Activated CD8-positive, alpha-beta T cell treated with anti-CD3 and anti-CD28 coated beads for 36 hours (primary cell): Measurements from ENCODE around the gene DIS3L2. TPM values are rescaled to one million over a fixed set of nuclear protein-coding genes. Genes with fewer than 3 reads are reported as not detected.
"Not testable (repeated sequence)": the region's sequence is repeated elsewhere in the genome, so short reads cannot be mapped to it uniquely, and the experiment has no call there.

Experiments used
- ATAC-seq: fragments of 200-7000 bp; cut with Tn5 transposase; one replicate; pipeline ENCODE4 v1.10.0; 2021; ENCODE audit warnings: mild to moderate bottlenecking, moderate library complexity
- CTCF ChIA-PET: fragments of 350-600 bp; sonication (Branson Sonifier 250); formaldehyde crosslinking; loops from one replicate; lab custom pipeline; 2021; ENCODE audit warnings: antibody characterized with exemption; lab: Charles Lee
- POLR2A ChIA-PET: fragments of 350-600 bp; sonication (Branson Sonifier 250); formaldehyde crosslinking; loops from one replicate; lab custom pipeline; 2021; ENCODE audit warnings: antibody characterized with exemption; lab: Charles Lee
- DNase-seq: peaks from one replicate; pipeline ENCODE4 v3.0.0-alpha.2; 2020
- H3K27ac Mint-ChIP-seq: one replicate; pipeline ENCODE4 v1.8.0; 2021; ENCODE audit warnings: mild to moderate bottlenecking, mixed read lengths
- H3K27me3 Mint-ChIP-seq: one replicate; pipeline ENCODE4 v1.8.0; 2021; ENCODE audit warnings: mixed read lengths
- H3K36me3 Mint-ChIP-seq: one replicate; pipeline ENCODE4 v1.8.0; 2021; ENCODE audit warnings: low read depth, mixed read lengths
- H3K4me1 Mint-ChIP-seq: one replicate; pipeline ENCODE4 v1.8.0; 2021; ENCODE audit warnings: low read depth, mixed read lengths
- H3K4me3 Mint-ChIP-seq: one replicate; pipeline ENCODE4 v1.8.0; 2021; ENCODE audit warnings: mild to moderate bottlenecking, moderate library complexity, mixed read lengths
- H3K9me3 Mint-ChIP-seq: one replicate; pipeline ENCODE4 v1.8.0; 2021; ENCODE audit warnings: mixed read lengths
- CTCF ChIP-seq: fragments of 200-600 bp; IDR thresholded peaks from one replicate; pipeline ENCODE4 v1.8.0; 2022; ENCODE audit warnings: antibody characterized with exemption, mild to moderate bottlenecking
- intact Hi-C: fragments of 100-400 bp; cut with micrococcal nuclease; formaldehyde crosslinking; loops from one replicate; pipeline ENCODE4 v1.10.0; 2022
- total RNA-seq, 2 experiments: library from RNA; stranded (reverse); gene quantifications; one replicate each; pipeline ENCODE4 v1.2.3, GENCODE V29; 2021

DIS3L2 gene
- total RNA-seq, 2 experiments from 2014 or later: 26.5 to 27.2 TPM

DNA sequence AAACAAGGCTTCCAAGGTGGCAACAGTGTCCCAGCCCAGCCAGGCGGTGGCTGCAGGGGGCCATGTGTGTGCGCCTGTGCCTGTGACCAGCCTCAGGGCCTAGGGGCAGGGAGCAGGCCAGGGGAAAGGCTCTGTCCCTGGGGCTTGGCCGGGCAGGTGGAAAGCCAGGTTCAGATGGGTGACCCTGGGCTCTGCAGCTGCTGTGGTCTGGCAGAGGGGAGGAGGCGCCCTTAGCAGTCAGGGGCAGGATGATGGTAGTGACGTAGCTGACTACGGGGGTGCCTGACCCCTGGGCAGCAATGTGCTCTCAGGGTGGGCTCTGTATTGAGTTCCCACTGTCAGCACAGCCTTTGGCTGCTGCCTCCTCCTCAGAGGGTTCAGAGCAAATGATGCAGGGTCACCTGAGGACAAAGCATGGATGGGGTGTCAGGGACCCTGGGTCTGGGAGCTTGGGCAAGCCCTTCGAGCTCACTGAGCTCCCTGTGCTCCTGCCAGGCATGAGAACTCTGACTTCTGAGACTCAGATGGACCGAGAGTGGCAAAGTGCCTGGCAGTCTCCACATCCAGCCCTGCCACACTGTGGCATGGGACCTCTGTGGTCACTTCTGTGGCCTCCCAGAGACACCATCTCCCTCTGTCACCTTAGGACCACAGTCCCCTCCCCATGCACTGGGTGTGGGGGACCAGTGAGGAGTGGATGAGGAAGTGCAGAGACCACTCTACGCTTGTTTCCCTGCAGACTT is 360.5 kb downstream of the DIS3L2 start:
- intact Hi-C loops: loop anchor here (10.0 kb wide), 1 partner anchor 187 kb away; no protein-coding TSS in a partner anchor
- no peaks in the 10 kb centered on the region for H3K9me3 Mint-ChIP-seq
- peaks cover 69% of the 10 kb centered on the region for H3K4me1 Mint-ChIP-seq
- DNase-seq (peak; percentile 37), ATAC-seq (peak; percentile 19)
- H3K27me3 Mint-ChIP-seq: no peaks in the 10 kb centered on the region
- H3K36me3 Mint-ChIP-seq: peaks cover 9% of the 10 kb centered on the region
- CTCF ChIA-PET: interaction anchor here (0.8 to 8.2 kb wide), 13 partner anchors 8 to 415 kb away, joined by 3 to 46 read pairs (median 5); partner anchors contain the start of gene NPPC
- POLR2A ChIA-PET: interaction anchor here (0.7 to 1.4 kb wide), 3 partner anchors 10 to 396 kb away, joined by 3 to 5 read pairs (median 5); partner anchors contain the start of gene NPPC
- TF ChIP-seq CTCF: peak; percentile 17
- peak overlapping the region; percentile 69 for H3K4me3 Mint-ChIP-seq
- peak overlapping the region; percentile 94 for H3K27ac Mint-ChIP-seq

DNA sequence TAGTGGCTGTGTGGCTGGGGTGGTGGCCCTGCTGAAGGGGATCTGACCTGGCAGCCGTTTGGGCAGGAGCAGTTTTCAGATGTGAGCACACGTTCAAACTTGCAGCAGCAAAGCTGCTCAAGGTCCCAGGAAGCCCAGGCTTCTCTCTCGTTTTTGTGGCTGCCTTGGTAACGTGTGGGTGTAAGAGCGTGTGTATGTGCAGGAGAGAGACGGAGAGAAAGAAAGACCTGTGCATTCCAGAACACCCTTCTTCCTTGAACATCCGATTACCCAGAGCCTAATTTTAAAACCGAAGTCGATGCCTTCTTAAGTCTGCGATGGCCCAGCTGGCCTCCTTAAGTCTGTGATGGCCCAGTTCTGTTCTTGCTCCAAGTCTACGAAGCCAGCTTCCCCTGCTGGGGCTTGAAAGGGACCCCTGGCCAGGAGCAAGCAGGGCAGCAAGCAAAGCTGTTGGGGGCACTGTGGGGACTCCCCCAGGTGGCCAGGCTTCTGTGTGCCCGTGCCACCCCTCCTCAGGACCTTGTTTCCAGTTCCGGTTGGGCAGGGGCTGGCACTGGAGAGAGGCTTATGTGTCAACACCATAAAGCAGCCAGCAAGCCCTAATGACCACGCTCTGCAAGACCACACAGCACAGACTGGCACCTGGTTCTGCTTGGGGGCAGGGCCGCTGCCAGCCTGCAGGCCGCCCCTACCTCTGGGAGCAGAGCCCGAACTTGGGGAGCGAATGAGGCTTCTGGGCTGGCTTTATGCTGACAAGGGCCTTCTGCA is 361.2 kb downstream of the DIS3L2 start:
- CTCF ChIA-PET: interaction anchor here (0.9 to 8.2 kb wide), 13 partner anchors 12 to 422 kb away, joined by 3 to 46 read pairs (median 4); partner anchors contain the start of gene NPPC
- intact Hi-C loops: loop anchor here (10.0 kb wide), 1 partner anchor 188 kb away; no protein-coding TSS in a partner anchor
- H3K4me3 Mint-ChIP-seq: peak overlapping the region; percentile 69

DNA sequence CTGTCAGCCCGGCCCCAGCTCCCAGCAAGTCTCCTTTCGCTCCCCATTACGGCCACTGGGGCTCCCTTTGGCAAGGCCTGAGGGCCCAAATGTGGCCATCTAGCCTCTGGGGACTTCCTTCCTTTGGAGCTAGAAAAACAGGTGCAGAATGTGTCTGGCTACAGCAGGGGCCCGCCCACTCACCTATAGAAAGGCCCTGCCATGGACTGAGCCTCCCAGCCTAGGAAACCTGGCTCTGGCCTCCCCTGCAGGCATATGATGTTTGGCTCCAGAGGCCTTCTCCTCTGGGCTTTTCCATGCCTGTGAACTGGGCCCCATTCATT is 361.8 kb downstream of the DIS3L2 start:
- POLR2A ChIA-PET: interaction anchor here (0.6 kb wide), 1 partner anchor 14 kb away, joined by 3 read pairs; no protein-coding TSS in a partner anchor
- no peak for DNase-seq
- Mint-ChIP-seq H3K27me3 (no peaks in the 10 kb centered on the region), H3K9me3 (no peaks in the 10 kb centered on the region), H3K4me1 (peaks cover 68% of the 10 kb centered on the region), H3K36me3 (peaks cover 8% of the 10 kb centered on the region), H3K4me3 (no peak overlapping the region), H3K27ac (no peak overlapping the region)
- CTCF ChIA-PET: interaction anchor here (1.0 to 8.2 kb wide), 7 partner anchors 30 to 423 kb away, joined by 3 to 46 read pairs (median 5); partner anchors contain the start of gene NPPC
- intact Hi-C loops: loop anchor here (10.0 kb wide), 1 partner anchor 188 kb away; no protein-coding TSS in a partner anchor
- TF ChIP-seq CTCF: no peak
- ATAC-seq: no peak

More for the DNA sequence above, 361.2 kb downstream of the DIS3L2 start:
- POLR2A ChIA-PET: interaction anchor here (0.6 to 1.4 kb wide), 4 partner anchors 11 to 397 kb away, joined by 3 to 5 read pairs (median 4); partner anchors contain the start of gene NPPC
- peak; percentile 6 for ATAC-seq
- no peak for TF ChIP-seq CTCF
- Mint-ChIP-seq H3K27ac (peak overlapping the region; percentile 94), H3K36me3 (peaks cover 9% of the 10 kb centered on the region), H3K9me3 (no peaks in the 10 kb centered on the region), H3K27me3 (no peaks in the 10 kb centered on the region), H3K4me1 (peaks cover 72% of the 10 kb centered on the region)
- DNase-seq: peak; percentile 69

DNA sequence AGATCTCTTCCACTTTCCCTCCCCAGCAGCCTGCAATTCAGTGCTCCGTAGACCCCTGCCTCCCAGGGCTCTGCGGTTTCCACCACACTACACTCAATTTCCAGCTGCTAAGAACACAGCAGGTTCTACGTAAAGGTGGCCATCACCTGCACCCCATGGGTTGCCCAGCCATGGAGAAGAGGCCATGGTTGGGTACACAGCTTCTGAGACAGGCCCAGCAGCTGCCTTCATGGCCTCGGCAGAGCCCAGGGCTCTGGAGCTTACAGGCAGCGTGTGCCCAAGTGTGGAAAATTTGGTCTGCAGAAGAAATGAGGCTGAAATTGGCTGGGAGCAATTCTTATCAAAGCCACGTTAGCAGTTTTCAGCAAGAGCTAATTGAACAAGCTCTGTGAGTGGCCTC is 362.5 kb downstream of the DIS3L2 start:
- intact Hi-C loops: loop anchor here (10.0 kb wide), 1 partner anchor 189 kb away; no protein-coding TSS in a partner anchor

GRCh38 chr2:232324778-232325177 is 363.3 kb downstream of the DIS3L2 start:
- CTCF ChIA-PET: interaction anchor here (1.4 to 8.2 kb wide), 9 partner anchors 9 to 424 kb away, joined by 4 to 77 read pairs (median 26); partner anchors contain the start of gene NPPC
- POLR2A ChIA-PET: no interaction called here
- peaks cover under 1% of the 10 kb centered on the region for H3K36me3 Mint-ChIP-seq
- no peak for TF ChIP-seq CTCF
- intact Hi-C loops: loop anchor here (5.0 to 10.0 kb wide), 2 partner anchors 190 to 397 kb away; partner anchors contain the start of gene NPPC
- no peak overlapping the region for H3K4me3 Mint-ChIP-seq
- DNase-seq (no peak), ATAC-seq (no peak)
- no peak overlapping the region for H3K27ac Mint-ChIP-seq
- H3K4me1 Mint-ChIP-seq: peaks cover 53% of the 10 kb centered on the region
- H3K9me3 Mint-ChIP-seq: no peaks in the 10 kb centered on the region
- H3K27me3 Mint-ChIP-seq: no peaks in the 10 kb centered on the region

More for the DNA sequence above, 362.5 kb downstream of the DIS3L2 start:
- H3K27me3 Mint-ChIP-seq, H3K36me3 Mint-ChIP-seq, DNase-seq, ATAC-seq, POLR2A ChIA-PET, H3K27ac Mint-ChIP-seq, H3K9me3 Mint-ChIP-seq, H3K4me3 Mint-ChIP-seq: not testable (repeated sequence)
- peaks cover 61% of the 10 kb centered on the region for H3K4me1 Mint-ChIP-seq
- CTCF ChIA-PET: interaction anchor here (0.7 to 8.2 kb wide), 7 partner anchors 8 to 417 kb away, joined by 3 to 77 read pairs (median 34); partner anchors contain the start of gene NPPC
